ENCODE measurements around the gene ADISSP. TPM values are rescaled to one million over a fixed set of nuclear protein-coding genes. Genes with fewer than 3 reads are reported as not detected.
A peak's percentile ranks its signal among the peaks of the same experiment; 100 is the strongest.

ADISSP gene
- total RNA-seq, 1 experiment from 2014 or later, result 99.4 TPM

DNA sequence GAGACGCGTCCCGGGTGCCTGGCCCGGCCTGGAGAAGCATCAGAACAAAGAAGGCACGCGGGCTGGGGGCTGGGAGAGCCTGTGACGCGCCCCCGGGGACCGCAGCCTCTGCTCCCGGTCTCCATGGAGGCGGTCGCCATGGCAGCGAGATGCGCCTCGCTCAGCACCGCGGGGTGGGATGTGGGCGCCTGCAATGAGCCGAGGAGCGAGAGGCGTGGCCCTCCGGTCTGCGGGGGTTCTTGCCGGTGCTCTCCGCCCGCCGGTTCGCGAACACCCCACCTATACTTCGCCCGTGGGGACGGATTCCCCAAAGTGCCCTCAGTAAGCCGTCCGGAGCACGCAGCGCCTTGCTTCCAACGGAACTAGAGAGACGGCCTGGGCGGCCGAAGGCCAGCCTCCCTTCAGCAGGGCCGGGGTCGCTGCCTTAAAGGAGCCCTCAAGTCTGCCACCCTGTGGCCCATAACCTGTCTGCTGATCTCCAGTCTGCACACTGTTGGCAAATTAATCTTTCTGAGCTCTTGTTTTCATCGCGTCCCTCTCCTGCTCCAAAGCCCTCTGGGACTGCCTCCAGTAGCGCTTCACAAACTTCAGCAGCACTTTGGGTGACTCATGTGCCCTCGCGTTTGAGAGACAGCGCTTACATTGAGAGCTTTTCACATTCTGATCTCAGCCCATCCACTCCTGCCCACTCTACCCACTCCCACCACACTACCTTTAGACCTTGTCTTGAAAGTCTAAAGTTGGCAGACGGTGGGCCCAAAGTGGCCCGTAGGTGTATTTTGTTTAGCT lies 983 bp upstream of the ADISSP start:
- H3K79me2 ChIP-seq (ENCODE audit: insufficient read depth, low read length), result peaks cover 37% of the 10 kb centered on the region
- peak overlapping the region; percentile 81 to 84 for H3K4me3 ChIP-seq (replicated peaks in 1 of 2; ENCODE audit: low read depth in 1 of 2, low read length in 2 of 2)
- H3K9me2 ChIP-seq (ENCODE audit: insufficient read depth), result no peaks in the 10 kb centered on the region
- ChIA-PET POLR2A (interaction anchor here (1.3 kb wide), 1 partner anchor 13 kb away, joined by 7 read pairs; the partner anchor contains the start of gene SPEF1), CTCF (interaction anchor here (0.6 to 2.6 kb wide), 15 partner anchors 11 to 304 kb away, joined by 3 to 23 read pairs (median 6); partner anchors contain the start of genes AP5S1, CENPB and SPEF1), RAD21 (ENCODE audit: low non-redundant PET in 1 of 2, low total read pairs in 2 of 2, uncharacterized antibody in 2 of 2, unreplicated experiment in 2 of 2) (no interaction called here)
- no peaks in the 10 kb centered on the region for H4K20me1 ChIP-seq (ENCODE audit: insufficient read depth)
- ATAC-seq, result peak; percentile 52
- peaks cover 12 to 36% of the 10 kb centered on the region in 2 experiments for H3K4me1 ChIP-seq (ENCODE audit: control insufficient read depth in 1 of 2, insufficient read depth in 2 of 2, low read length in 2 of 2)
- H3K9me3 ChIP-seq (ENCODE audit: control insufficient read depth in 1 of 2, insufficient read depth in 1 of 2, low read depth in 1 of 2, low read length in 2 of 2), result no peaks in the 10 kb centered on the region
- H3K9ac ChIP-seq (ENCODE audit: low read length), result peak overlapping the region; percentile 86
- H3K27me3 ChIP-seq (ENCODE audit: insufficient read depth, low read length), result no peaks in the 10 kb centered on the region
- H3K36me3 ChIP-seq (ENCODE audit: control insufficient read depth in 1 of 2, insufficient read depth in 2 of 2, low read length in 2 of 2), result peaks cover 0 to 6% of the 10 kb centered on the region in 2 experiments; a peak in 1 of 4 replicates
- TF ChIP-seq, protein P1, sequence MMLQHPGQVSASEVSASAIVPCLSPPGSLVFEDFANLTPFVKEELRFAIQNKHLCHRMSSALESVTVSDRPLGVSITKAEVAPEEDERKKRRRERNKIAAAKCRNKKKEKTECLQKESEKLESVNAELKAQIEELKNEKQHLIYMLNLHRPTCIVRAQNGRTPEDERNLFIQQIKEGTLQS (IDR thresholded peaks at IDR 0.05), result no peak
- TF ChIP-seq ELF1 (IDR thresholded peaks at IDR 0.05; ENCODE audit: borderline replicate concordance, low read depth), result no peak
- TF ChIP-seq CTCF (IDR thresholded peaks at IDR 0.05 in 2 of 3, conservative IDR thresholded peaks at IDR 0.05 in 1 of 3; ENCODE audit: borderline replicate concordance in 1 of 3, insufficient read depth in 1 of 3, low read depth in 2 of 3, low read length in 2 of 3), result peak; percentile 35 to 54 (median 45); a peak in 5 of 6 replicates
- TF ChIP-seq RAD21 (IDR thresholded peaks at IDR 0.05; ENCODE audit: low read depth), result no peak; the same call in 1 of the 2 replicates
- TF ChIP-seq ZBTB33 (IDR thresholded peaks at IDR 0.05; ENCODE audit: extremely low read depth, insufficient replicate concordance, low read length), result no peak
- TF ChIP-seq TCF7L2 (IDR thresholded peaks at IDR 0.05; ENCODE audit: borderline replicate concordance, extremely low read depth, insufficient read depth, insufficient read length), result no peak
- TF ChIP-seq ZFX (IDR thresholded peaks at IDR 0.05), result 0 out of 2 replicates have a peak, but pooled peaks have one; percentile 19
- TF ChIP-seq EGR1 (IDR thresholded peaks at IDR 0.05; ENCODE audit: low read depth), result no peak
- no peak for TF ChIP-seq FOSL1 (IDR thresholded peaks at IDR 0.05; ENCODE audit: low read depth)
- no peak for TF ChIP-seq SRF (IDR thresholded peaks at IDR 0.05; ENCODE audit: low read depth)
- peak; percentile 52 for DNase-seq (ENCODE audit: low read depth, low spot score)
- intact Hi-C loops (cut with micrococcal nuclease), result loop anchor here (2.0 to 5.0 kb wide), 2 partner anchors 52 to 206 kb away; no protein-coding TSS in a partner anchor
- peak overlapping the region; percentile 90 for H3K4me2 ChIP-seq (ENCODE audit: low read length)
- peak overlapping the region; percentile 38 for H2AFZ ChIP-seq (ENCODE audit: low read depth, low read length, poor library complexity, severe bottlenecking)
- H3K27ac ChIP-seq (ENCODE audit: low read depth, low read length), result peak overlapping the region; percentile 83
- BruUV-seq (replicated peaks), result TSS peak; percentile 85

Measured in HCT116 (cell line).